ENCODE results near the gene FCGR1A.
A peak's percentile ranks its signal among the peaks of the same experiment; 100 is the strongest.
"Not testable (repeated sequence)": the region's sequence is repeated elsewhere in the genome, so short reads cannot be mapped to it uniquely, and the experiment has no call there.

The FCGR1A gene

GRCh38 chr1:149783868-149784267, 1.4 kb downstream of the FCGR1A start:
- H3K4me3 ChIP-seq (ENCODE audit: low read length); H3K9ac ChIP-seq (ENCODE audit: low read depth, low read length); H3K36me3 ChIP-seq (ENCODE audit: insufficient read depth, low read depth, low read length); H3K27ac ChIP-seq (ENCODE audit: low read length); H3K27me3 ChIP-seq (ENCODE audit: insufficient read depth, low read length); H3K9me3 ChIP-seq (ENCODE audit: insufficient read depth, low read depth, low read length); H3K4me1 ChIP-seq (ENCODE audit: insufficient read depth, low read length): not testable (repeated sequence)

GRCh38 chr1:149787688-149788451, 5.4 kb downstream of the FCGR1A start:
- H3K9ac ChIP-seq (ENCODE audit: low read depth, low read length); H3K9me3 ChIP-seq (ENCODE audit: insufficient read depth, low read depth, low read length); H3K27me3 ChIP-seq (ENCODE audit: insufficient read depth, low read length); H3K4me3 ChIP-seq (ENCODE audit: low read length); H3K27ac ChIP-seq (ENCODE audit: low read length); H3K36me3 ChIP-seq (ENCODE audit: insufficient read depth, low read depth, low read length); H3K4me1 ChIP-seq (ENCODE audit: insufficient read depth, low read length): not testable (repeated sequence)

GRCh38 chr1:149792502-149792901, 10.0 kb downstream of the FCGR1A start:
- not testable (repeated sequence) for H3K9ac ChIP-seq (ENCODE audit: low read depth, low read length); H3K27ac ChIP-seq (ENCODE audit: low read length)

GRCh38 chr1:149792912-149793515, 10.5 kb downstream of the FCGR1A start:
- H3K4me1 ChIP-seq (ENCODE audit: insufficient read depth, low read length); H3K36me3 ChIP-seq (ENCODE audit: insufficient read depth, low read depth, low read length); H3K27me3 ChIP-seq (ENCODE audit: insufficient read depth, low read length); H3K9me3 ChIP-seq (ENCODE audit: insufficient read depth, low read depth, low read length); H3K9ac ChIP-seq (ENCODE audit: low read depth, low read length); H3K27ac ChIP-seq (ENCODE audit: low read length): not testable (repeated sequence)
- peak overlapping the region; percentile 53 for H3K4me3 ChIP-seq (ENCODE audit: low read length)

More at GRCh38 chr1:149792502-149792901, 10.0 kb downstream of the FCGR1A start:
- peak overlapping the region; percentile 53; the same call in 1 of the 2 replicates for H3K4me3 ChIP-seq (ENCODE audit: low read length)
- H3K27me3 ChIP-seq (ENCODE audit: insufficient read depth, low read length); H3K36me3 ChIP-seq (ENCODE audit: insufficient read depth, low read depth, low read length); H3K4me1 ChIP-seq (ENCODE audit: insufficient read depth, low read length); H3K9me3 ChIP-seq (ENCODE audit: insufficient read depth, low read depth, low read length): not testable (repeated sequence)

GRCh38 chr1:149793885-149794284, 11.4 kb downstream of the FCGR1A start:
- H3K4me1 ChIP-seq (ENCODE audit: insufficient read depth, low read length); H3K9ac ChIP-seq (ENCODE audit: low read depth, low read length); H3K36me3 ChIP-seq (ENCODE audit: insufficient read depth, low read depth, low read length); H3K27ac ChIP-seq (ENCODE audit: low read length); H3K9me3 ChIP-seq (ENCODE audit: insufficient read depth, low read depth, low read length); H3K27me3 ChIP-seq (ENCODE audit: insufficient read depth, low read length): not testable (repeated sequence)
- peak overlapping the region; percentile 53; the same call in 1 of the 2 replicates for H3K4me3 ChIP-seq (ENCODE audit: low read length)

- H3K9ac ChIP-seq (ENCODE audit: low read depth, low read length); H3K27ac ChIP-seq (ENCODE audit: low read length); H3K9me3 ChIP-seq (ENCODE audit: insufficient read depth, low read depth, low read length); H3K4me1 ChIP-seq (ENCODE audit: insufficient read depth, low read length); H3K36me3 ChIP-seq (ENCODE audit: insufficient read depth, low read depth, low read length); H3K27me3 ChIP-seq (ENCODE audit: insufficient read depth, low read length); H3K4me3 ChIP-seq (ENCODE audit: low read length): not testable (repeated sequence)
These were observed 19.1 kb downstream of the FCGR1A start for GRCh38 chr1:149801628-149802027.

- H3K27me3 ChIP-seq (ENCODE audit: insufficient read depth, low read length); H3K9me3 ChIP-seq (ENCODE audit: insufficient read depth, low read depth, low read length); H3K4me3 ChIP-seq (ENCODE audit: low read length); H3K36me3 ChIP-seq (ENCODE audit: insufficient read depth, low read depth, low read length); H3K4me1 ChIP-seq (ENCODE audit: insufficient read depth, low read length); H3K9ac ChIP-seq (ENCODE audit: low read depth, low read length); H3K27ac ChIP-seq (ENCODE audit: low read length): not testable (repeated sequence)
These were observed 22.1 kb downstream of the FCGR1A start for GRCh38 chr1:149804417-149805080.

- not testable (repeated sequence) for H3K27me3 ChIP-seq (ENCODE audit: insufficient read depth, low read length)
These were observed 28.4 kb downstream of the FCGR1A start for GRCh38 chr1:149810697-149811405.

GRCh38 chr1:149811514-149811889, 29.0 kb downstream of the FCGR1A start:
- H3K27me3 ChIP-seq (ENCODE audit: insufficient read depth, low read length); H3K27ac ChIP-seq (ENCODE audit: low read length); H3K36me3 ChIP-seq (ENCODE audit: insufficient read depth, low read depth, low read length); H3K4me1 ChIP-seq (ENCODE audit: insufficient read depth, low read length); H3K9me3 ChIP-seq (ENCODE audit: insufficient read depth, low read depth, low read length): not testable (repeated sequence)
- Histone ChIP-seq H3K9ac (ENCODE audit: low read depth, low read length) (peak overlapping the region; percentile 79), H3K4me3 (ENCODE audit: low read length) (peak overlapping the region; percentile 73)

More at GRCh38 chr1:149810697-149811405, 28.4 kb downstream of the FCGR1A start:
- Histone ChIP-seq H3K4me3 (ENCODE audit: low read length) (peak overlapping the region; percentile 73; the same call in 1 of the 2 replicates), H3K9ac (ENCODE audit: low read depth, low read length) (peak overlapping the region; percentile 79; the same call in 1 of the 2 replicates)
- H3K9me3 ChIP-seq (ENCODE audit: insufficient read depth, low read depth, low read length); H3K27ac ChIP-seq (ENCODE audit: low read length); H3K36me3 ChIP-seq (ENCODE audit: insufficient read depth, low read depth, low read length); H3K4me1 ChIP-seq (ENCODE audit: insufficient read depth, low read length): not testable (repeated sequence)

GRCh38 chr1:149811890-149812829, 29.7 kb downstream of the FCGR1A start:
- H3K27ac ChIP-seq (ENCODE audit: low read length); H3K9me3 ChIP-seq (ENCODE audit: insufficient read depth, low read depth, low read length); H3K36me3 ChIP-seq (ENCODE audit: insufficient read depth, low read depth, low read length); H3K4me1 ChIP-seq (ENCODE audit: insufficient read depth, low read length); H3K27me3 ChIP-seq (ENCODE audit: insufficient read depth, low read length): not testable (repeated sequence)
- peak overlapping the region; percentile 73 for H3K4me3 ChIP-seq (ENCODE audit: low read length)
- peak overlapping the region; percentile 85; the same call in 1 of the 2 replicates for H3K9ac ChIP-seq (ENCODE audit: low read depth, low read length)
